OCI-LY3 (cell line): ENCODE results near the gene LRP2BP.
A peak's percentile ranks its signal among the peaks of the same experiment; 100 is the strongest.

Source experiments
- H2AFZ ChIP-seq: fragments of 200-600, 300-600 bp; shearing (Covaris generic); 2 replicates; pipeline ENCODE4 v1.6.0; 2014; ENCODE audit warnings: antibody characterized with exemption, low read depth, low read length
- H3K27ac ChIP-seq: fragments of 200-600, 300-600 bp; sonication (generic); 2 replicates; pipeline ENCODE4 v1.5.1; 2014; ENCODE audit warnings: mild to moderate bottlenecking, low read length, moderate library complexity, mixed read lengths
- H3K27me3 ChIP-seq: fragments of 200-600, 300-600 bp; sonication (generic); 2 replicates; pipeline ENCODE4 v1.6.1; 2014; ENCODE audit warnings: low read depth, low read length, mixed read lengths
- H3K36me3 ChIP-seq: fragments of 200-600, 300-600 bp; sonication (generic); replicated peaks from 2 replicates; pipeline ENCODE3; 2014; ENCODE audit warnings: low read depth, low read length, mixed read lengths
- H3K4me1 ChIP-seq: fragments of 300-600, 200-600 bp; sonication (generic); 2 replicates; pipeline ENCODE4 v1.6.1; 2014; ENCODE audit warnings: low read length, mixed read lengths
- H3K4me2 ChIP-seq: fragments of 200-600, 300-600 bp; sonication (generic); 2 replicates; pipeline ENCODE4 v1.6.1; 2014; ENCODE audit warnings: low read length, mixed read lengths
- H3K4me3 ChIP-seq: fragments of 300-600, 200-600 bp; sonication (generic); 2 replicates; pipeline ENCODE4 v1.5.1; 2014; ENCODE audit warnings: antibody characterized with exemption, mild to moderate bottlenecking, low read length, moderate library complexity
- H3K79me2 ChIP-seq: fragments of 300-600, 200-600 bp; shearing (Covaris generic); 2 replicates; pipeline ENCODE4 v1.6.1; 2014; ENCODE audit warnings: mild to moderate bottlenecking, low read length, mixed read lengths
- H3K9ac ChIP-seq: fragments of 300-600, 200-600 bp; shearing (Covaris generic); 2 replicates; pipeline ENCODE4 v1.6.0; 2014; ENCODE audit warnings: mild to moderate bottlenecking, low read length, moderate library complexity
- H3K9me3 ChIP-seq: fragments of 200-600, 300-600 bp; shearing (Covaris generic); 2 replicates; pipeline ENCODE4 v1.6.1; 2014; ENCODE audit warnings: low read length, mixed read lengths; ENCODE audit not compliant: insufficient read depth
- H4K20me1 ChIP-seq: fragments of 200-600, 300-600 bp; sonication (generic); 2 replicates; pipeline ENCODE4 v1.6.1; 2016; ENCODE audit warnings: low read length, mixed read lengths; ENCODE audit not compliant: insufficient read depth
- EZH2phosphoT487 ChIP-seq: fragments of 200-600 bp; shearing (Covaris generic); IDR thresholded peaks from 2 replicates; pipeline ENCODE4 v1.6.1; 2018; ENCODE audit warnings: antibody characterized with exemption, mixed run types, low read depth
- TF ChIP-seq, protein P1 (sequence below): fragments of 200-600, 300-600 bp; sonication (generic); IDR thresholded peaks from 2 replicates; pipeline ENCODE4 v1.5.1; 2014; ENCODE audit warnings: antibody characterized with exemption, low read length, low read depth

LRP2BP gene

DNA sequence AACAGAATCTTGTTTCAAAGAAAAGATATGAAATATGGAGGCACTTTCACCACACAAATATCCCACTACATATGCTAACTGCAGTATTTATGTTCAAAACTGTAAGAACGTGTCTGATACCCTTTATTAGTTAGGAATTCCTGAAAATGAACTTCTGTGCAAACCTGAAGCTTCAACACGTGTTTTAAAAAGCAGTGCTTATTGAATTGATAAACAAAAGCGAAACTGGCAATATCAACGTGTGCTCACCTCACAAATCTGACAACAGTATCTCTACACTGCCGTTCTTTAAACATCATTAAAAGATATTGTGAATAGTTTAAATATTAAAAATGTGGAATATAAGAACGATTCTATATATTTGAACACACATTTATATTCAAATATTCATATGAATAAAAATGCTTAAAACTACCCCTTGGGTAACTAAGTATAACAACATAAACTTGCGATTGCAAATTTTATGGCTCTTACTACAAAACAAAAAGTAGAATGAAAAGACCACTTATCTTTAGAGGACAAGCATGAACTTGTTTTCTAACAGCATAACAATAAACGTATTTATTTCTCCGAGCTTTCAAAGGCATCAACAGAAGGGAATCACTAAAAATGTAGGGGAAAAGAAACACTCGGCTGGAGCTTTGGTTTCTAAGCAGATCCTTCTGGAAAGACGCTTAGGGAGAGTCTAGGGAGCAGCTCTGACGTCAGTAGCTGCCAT is at the start of gene LRP2BP:
Gene LRP2BP, minus strand, starts transcription at position 687 of the 718 bp plus-strand sequence. CDS start 17,738 bp downstream, outside the sequence.
- Histone ChIP-seq H3K36me3 (peaks cover 12% of the 10 kb centered on the region), H3K9ac (peak within 1 kb of the TSS; percentile 72), H3K27me3 (no peaks in the 10 kb centered on the region), H3K79me2 (no peaks in the 10 kb centered on the region), H3K4me2 (peak within 1 kb of the TSS; percentile 91), H3K4me3 (peak within 1 kb of the TSS; percentile 79), H3K4me1 (peaks cover 23% of the 10 kb centered on the region), H3K9me3 (no peaks in the 10 kb centered on the region), H4K20me1 (no peaks in the 10 kb centered on the region), H3K27ac (peak within 1 kb of the TSS; percentile 77), H2AFZ (peak within 1 kb of the TSS; percentile 13; the same call in 1 of the 2 replicates)
- TF ChIP-seq, protein P1, sequence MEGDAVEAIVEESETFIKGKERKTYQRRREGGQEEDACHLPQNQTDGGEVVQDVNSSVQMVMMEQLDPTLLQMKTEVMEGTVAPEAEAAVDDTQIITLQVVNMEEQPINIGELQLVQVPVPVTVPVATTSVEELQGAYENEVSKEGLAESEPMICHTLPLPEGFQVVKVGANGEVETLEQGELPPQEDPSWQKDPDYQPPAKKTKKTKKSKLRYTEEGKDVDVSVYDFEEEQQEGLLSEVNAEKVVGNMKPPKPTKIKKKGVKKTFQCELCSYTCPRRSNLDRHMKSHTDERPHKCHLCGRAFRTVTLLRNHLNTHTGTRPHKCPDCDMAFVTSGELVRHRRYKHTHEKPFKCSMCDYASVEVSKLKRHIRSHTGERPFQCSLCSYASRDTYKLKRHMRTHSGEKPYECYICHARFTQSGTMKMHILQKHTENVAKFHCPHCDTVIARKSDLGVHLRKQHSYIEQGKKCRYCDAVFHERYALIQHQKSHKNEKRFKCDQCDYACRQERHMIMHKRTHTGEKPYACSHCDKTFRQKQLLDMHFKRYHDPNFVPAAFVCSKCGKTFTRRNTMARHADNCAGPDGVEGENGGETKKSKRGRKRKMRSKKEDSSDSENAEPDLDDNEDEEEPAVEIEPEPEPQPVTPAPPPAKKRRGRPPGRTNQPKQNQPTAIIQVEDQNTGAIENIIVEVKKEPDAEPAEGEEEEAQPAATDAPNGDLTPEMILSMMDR = no peak
- TF ChIP-seq EZH2phosphoT487 = no peak

DNA sequence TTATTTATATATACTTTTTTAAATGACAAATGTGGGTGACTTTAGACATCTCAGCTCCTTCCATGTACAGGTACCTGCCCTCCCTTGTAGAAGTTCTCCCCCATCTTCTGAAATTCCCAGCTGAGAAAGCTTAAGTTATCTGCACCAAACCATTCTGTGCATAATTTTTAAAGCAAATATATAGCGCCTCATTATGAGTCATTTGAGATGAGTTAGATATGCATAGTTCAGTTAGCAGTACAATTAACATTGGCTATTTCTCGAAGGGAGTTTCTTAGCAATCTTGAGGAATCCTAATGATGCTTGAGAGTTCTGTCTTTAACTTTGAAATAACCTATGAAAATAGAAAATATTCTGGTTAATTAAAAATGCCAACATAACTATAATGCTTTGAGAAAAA is 49.5 kb upstream of the LRP2BP start:
- Histone ChIP-seq H4K20me1 (no peaks in the 10 kb centered on the region), H3K79me2 (no peaks in the 10 kb centered on the region), H3K9ac (no peak overlapping the region), H3K27me3 (no peaks in the 10 kb centered on the region), H3K4me1 (no peaks in the 10 kb centered on the region), H3K4me2 (no peak overlapping the region), H3K4me3 (no peak overlapping the region), H2AFZ (no peak overlapping the region), H3K9me3 (no peaks in the 10 kb centered on the region), H3K27ac (no peak overlapping the region), H3K36me3 (no peaks in the 10 kb centered on the region)
- TF ChIP-seq, protein P1 = no peak
- TF ChIP-seq EZH2phosphoT487 = no peak

DNA sequence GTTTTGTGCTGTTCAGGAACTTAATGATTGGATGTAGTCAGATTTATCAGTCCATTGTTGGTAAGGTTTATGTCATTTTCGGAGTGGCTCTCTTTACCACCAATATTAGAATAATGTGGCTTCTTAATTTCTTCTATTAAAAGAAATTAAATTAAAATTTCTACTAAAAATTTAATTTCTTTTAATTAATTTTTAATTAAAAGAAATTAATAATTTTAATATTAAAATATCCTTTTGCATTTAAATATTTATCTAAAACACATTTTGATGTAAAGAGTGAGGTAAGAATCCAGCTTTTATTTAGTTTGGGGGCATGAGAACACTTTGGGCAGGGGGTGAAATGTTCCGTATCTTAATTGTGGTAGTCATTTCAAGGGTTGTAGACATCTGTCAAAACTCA is 45.8 kb upstream of the LRP2BP start:
- Histone ChIP-seq H3K4me3 (no peak overlapping the region), H3K4me1 (no peaks in the 10 kb centered on the region), H2AFZ (no peak overlapping the region), H3K27me3 (no peaks in the 10 kb centered on the region), H3K9me3 (no peaks in the 10 kb centered on the region), H3K79me2 (no peaks in the 10 kb centered on the region), H3K36me3 (no peaks in the 10 kb centered on the region), H3K4me2 (no peak overlapping the region), H4K20me1 (no peaks in the 10 kb centered on the region), H3K9ac (no peak overlapping the region), H3K27ac (no peak overlapping the region)
- no peak for TF ChIP-seq EZH2phosphoT487
- TF ChIP-seq, protein P1 = no peak

DNA sequence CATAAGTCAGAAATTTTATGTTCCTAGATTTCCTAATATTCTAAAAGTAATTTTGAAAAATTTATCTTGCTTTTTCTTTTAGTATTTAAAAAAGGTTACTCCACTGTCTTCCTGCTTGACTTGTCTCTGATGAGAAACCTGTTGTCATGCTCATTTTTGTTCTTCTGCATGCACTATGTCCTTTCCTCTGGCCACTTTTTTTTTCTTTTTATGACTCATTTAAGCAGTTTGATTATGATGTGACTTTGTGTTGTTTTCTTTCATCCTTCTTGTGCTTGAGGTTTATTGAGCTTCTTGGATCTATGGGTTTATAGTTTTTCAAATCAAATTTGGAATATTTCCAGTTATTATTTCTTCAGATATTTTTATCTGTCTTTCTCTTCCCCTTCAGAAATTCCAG is 42.1 kb upstream of the LRP2BP start:
- no peak overlapping the region for H3K4me2 ChIP-seq
- H4K20me1 ChIP-seq = no peaks in the 10 kb centered on the region
- H3K27ac ChIP-seq = no peak overlapping the region
- no peak for TF ChIP-seq EZH2phosphoT487
- TF ChIP-seq, protein P1 = no peak
- H3K9ac ChIP-seq = no peak overlapping the region
- H3K27me3 ChIP-seq = no peaks in the 10 kb centered on the region
- H3K4me3 ChIP-seq = no peak overlapping the region
- H2AFZ ChIP-seq = no peak overlapping the region
- no peaks in the 10 kb centered on the region for H3K79me2 ChIP-seq
- no peaks in the 10 kb centered on the region for H3K36me3 ChIP-seq
- no peaks in the 10 kb centered on the region for H3K9me3 ChIP-seq
- no peaks in the 10 kb centered on the region for H3K4me1 ChIP-seq
